Measurements from ENCODE around the gene RCOR2.

The RCOR2 gene

DNA sequence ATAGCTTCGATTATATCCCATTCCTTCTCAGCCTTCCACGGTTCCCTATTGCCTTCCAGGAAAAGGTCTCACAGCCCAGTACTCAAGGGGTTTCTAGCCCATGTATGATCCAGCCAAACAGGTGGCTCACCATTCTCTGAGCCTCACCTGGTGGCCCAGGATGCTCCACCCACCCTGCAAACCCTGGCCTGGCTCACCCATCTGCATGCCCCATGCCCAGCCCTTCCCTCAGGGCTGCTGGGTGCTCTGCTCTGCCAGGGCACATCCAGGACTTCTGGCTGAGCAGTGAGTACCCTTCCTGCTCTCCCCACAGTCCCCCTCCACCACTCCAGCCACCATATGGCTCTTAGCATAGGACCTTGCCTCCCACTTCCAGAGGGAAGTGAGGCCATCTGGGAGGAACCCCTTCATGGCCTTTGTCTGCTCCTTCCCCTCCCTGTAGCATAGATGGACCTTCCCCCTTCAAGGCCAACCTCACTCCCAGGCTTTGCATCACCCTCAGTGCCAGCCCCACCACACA, 5.8 kb upstream of the RCOR2 start:
- DNase-seq, result no peak

DNA sequence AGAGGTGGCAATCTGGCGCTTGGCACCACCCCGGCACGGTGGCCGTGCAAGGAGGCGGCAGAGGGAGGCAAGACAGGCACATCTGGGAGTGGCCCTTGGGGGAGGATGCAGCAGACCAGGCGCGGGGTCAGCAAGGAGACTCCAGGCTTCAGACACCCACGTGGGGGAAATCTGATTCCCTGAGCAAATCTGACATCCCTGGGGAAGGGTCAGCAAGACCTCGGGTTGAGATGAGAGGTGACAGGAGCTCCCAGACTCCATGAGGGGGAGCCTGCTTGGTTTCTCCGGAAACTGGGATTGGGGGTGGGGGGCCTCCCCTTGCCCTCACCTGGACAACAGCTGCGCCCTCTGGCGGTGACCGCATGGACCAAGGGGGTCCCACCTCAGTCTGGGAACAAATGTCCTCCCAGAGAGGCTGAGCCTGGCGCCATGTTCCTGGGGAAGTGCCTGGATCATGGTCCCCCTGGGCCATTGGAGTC, 4.0 kb upstream of the RCOR2 start:
- peak; percentile 37 to 48 for DNase-seq

DNA sequence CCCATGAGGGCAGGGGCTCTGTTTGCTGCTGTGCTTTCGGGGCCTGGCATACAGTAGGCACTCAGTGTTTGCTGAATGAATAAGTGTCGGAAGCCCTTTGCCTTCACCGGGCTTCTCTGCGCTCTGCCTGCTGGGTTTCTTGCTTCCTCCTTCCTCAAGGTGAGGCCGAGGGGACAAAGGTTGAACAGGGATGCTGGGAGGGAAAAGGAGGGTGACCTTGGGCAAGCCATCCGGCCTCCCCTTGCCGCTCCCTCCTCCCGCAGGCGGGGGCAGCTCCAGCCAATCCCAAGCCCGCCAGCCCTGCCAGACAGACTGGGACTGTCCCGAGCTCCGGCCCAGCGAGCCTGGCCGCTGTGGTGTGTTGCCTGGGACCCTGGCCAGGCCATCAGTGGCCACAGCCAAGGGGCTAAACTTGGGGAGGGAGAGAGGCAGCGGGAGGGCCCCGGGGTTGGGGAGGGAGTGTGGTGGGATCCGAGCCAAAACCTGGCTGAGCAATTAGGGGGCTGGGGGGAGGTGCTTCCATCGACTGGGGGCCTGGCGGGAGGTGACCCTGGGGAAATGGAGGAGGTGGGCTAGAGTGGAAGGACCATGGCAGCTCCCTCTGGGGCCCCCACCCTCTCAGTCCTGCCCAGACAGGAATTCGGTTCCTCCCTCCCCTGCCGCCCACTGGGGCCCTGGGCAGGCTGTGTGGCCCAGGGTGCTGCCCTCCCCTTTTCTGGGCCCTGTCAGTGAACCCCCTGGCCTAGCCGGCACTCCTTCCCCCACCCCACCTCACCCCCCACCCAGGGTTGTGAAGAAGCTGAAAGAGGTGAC, 3.4 kb upstream of the RCOR2 start:
- DNase-seq, result no peak

DNA sequence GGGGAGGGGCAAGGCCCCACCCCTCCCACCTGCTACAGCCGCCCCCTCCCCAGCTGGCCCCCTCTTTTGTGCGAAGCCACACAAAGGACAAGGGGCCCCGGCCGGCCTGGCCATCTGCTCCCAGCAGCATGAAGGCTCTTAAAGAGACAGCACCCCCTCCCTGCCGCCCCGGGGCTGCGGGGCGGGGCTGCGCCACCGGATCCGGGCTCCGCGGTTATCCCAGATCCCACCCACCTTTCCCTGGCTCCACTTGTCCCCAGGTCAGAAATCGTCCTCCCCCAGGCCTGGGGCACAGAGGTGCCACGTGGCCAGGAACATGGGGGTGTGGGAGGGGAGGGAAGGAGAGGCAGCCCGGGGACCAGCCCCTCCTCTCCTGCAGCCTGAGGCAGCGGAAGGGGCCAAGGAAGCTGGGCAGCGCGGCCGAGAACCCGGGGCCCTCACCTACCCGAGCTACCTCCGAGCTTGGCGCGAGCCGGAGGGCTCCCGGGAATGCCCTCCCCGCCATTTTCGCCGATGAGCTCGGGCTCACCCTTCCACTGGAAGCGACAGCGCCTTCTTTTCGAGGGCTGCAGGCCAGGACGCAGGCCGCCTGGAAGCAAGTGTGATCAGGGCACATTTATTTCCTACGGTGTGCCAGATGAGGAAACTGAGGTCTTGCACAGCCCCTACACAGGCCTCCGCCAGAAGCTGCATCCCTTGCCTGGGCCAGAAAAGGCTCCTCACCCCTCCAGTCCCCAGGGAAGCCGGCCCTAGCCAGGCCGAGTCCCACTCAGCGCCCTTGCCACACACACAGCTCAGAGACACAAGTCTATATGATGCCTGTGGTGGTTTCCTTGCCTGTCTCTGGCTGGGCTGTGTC, 2.5 kb upstream of the RCOR2 start:
- no peak for DNase-seq

DNA sequence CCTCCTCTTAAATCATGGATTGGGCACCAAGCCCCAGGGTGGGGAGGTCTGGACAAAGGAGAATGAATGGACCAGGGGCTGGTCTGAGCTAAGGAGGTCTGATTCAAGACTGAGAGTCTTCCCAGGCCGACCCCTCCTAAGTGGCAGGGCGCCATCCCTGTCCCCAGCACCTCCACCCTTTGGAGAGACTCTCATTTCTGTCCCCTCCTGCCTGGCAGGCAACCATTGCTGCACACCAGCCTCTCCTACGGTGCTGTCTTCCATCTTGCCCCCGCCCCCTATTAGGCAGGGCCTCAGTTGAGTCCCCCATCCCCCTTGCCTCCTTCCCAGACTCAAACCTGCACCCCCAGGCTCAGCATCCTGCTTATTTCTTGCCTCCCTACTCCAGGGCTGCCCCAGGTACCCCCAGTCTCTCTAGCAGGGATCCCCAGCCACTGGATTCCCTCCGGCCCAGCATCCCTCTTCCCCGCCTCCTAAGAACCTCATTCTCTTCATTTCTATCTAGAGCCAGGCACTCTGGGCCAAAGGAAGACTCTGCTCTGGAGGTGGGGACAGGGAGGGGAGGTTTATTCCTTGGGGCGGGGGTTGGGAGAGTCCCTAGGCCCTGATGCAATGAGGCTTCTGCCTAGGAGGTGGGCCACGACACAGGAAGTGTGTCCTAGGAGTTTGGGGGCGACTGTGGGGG, 1.7 kb upstream of the RCOR2 start:
- DNase-seq, result no peak

DNA sequence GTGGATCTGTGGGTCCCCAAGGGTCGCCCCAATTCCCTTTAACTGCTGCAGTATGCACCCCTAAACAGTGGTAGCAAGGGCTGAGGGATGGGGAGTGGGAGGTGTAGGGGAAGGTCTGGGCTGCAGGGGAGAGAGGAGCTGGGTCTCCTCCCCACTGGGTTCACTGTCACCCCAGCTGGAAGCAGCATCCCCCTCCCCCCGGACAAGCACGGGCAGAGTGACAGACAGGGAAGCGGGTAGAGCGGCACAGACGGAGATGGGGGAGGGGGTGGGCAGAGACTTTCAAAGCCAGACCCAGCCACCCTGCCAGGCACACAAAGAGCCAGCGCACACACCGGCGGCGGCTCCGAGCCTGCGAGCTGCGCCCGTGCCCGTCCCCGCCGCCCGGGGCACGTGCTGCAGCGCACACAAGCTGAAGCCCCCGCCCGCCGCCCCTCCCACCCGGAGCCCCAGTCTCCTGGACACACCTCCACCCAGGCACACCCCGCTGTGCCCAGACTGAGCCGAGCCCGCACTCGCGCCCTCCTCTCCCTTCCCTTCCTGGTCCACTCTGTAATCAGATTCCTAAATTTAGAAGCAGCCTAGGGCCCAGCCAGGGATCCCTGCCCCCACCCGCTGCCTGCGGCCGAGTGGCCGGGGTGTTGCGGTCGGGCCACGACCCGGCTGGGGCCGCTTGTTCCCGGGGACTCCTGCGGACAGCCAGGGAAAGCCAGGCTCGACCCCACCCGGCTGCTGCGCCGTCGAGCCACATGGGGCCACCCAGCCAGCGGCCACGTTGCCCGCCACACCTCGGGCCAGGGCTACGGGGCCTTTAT, 935 bp upstream of the RCOR2 start:
- peak in 1 of 2 donors; percentile 26 for DNase-seq

DNA sequence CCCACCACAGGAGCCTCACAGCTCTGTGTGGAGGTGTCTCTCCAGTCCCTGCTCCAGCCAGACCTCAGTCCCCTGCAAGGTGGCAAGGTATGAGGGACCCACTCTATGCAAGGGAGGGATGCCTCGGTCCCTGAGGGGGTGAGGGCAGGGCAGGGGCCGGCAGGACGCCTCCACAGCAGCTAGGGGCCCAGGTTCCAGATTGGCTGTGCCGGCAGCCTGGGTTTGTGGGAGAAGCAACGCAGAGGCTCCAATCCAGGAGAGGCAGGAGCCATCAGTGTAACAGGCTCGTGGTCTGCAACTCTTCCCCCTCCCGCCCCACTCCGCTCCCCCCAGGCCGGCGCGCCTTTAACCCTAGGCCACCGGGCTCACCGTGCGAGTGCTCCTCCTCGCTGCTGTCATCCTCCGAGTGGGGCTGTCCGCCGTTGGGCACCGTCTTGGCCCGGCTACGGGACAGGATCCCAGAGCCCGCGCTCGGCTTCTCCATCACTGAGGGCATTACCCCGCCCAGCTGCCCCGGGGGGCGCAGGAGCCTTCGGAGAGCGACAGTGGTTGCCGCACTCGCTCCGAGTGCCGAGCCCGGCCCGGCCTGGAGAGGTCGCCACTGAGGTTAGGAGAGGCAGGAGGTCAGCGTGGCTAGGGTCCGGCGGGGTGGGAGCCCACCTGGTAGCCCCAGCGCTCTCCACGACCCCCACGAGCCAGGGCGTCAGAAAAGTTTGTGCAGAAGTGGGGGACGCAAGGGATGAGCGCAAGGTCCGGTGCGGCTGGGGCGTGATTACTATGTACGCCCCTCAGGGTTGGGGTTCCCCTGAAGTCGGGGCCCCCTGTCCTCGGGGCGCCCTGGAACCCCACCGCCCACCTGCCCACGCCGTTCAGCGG, 765 bp downstream of the RCOR2 start:
- no peak for DNase-seq

DNA sequence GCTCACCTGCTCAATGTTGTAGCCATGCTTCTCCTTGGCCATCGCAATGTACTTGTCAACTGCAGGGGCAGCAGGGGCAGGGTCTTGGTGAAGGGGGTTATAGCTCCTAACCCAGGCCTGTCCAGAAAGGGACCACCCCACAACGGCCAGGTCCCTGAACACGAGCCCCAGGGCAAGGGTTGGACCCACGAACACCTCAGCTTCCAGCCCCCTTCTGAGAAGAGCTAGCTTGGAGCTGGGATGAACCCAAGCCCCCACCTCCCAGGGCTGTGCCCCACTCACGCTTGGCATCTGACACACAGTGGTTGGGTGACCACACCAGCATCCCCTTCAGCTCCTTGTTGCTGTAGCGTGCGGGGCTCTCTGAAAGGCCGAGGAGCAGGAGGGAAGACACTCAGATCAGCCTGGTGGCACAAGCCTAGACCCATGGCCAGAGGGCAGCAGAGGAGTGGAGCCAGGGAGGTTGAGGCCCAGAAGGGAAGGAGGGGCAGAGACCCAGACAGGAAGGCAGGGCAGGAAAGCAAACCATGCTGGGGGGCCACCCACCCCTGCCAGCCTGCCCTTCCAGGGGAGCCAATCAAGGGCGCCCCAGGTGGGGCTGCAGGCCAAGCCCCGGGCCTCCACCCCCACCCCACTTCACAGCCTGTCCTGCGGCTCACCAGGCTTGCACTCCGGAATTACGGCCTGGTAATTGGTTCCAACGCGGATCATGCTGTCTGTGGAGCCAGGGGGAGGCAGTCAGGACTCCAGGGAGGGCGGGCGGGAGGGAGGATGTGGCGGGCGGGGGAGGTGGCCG, 1.9 kb downstream of the RCOR2 start:
- DNase-seq, result no peak

DNA sequence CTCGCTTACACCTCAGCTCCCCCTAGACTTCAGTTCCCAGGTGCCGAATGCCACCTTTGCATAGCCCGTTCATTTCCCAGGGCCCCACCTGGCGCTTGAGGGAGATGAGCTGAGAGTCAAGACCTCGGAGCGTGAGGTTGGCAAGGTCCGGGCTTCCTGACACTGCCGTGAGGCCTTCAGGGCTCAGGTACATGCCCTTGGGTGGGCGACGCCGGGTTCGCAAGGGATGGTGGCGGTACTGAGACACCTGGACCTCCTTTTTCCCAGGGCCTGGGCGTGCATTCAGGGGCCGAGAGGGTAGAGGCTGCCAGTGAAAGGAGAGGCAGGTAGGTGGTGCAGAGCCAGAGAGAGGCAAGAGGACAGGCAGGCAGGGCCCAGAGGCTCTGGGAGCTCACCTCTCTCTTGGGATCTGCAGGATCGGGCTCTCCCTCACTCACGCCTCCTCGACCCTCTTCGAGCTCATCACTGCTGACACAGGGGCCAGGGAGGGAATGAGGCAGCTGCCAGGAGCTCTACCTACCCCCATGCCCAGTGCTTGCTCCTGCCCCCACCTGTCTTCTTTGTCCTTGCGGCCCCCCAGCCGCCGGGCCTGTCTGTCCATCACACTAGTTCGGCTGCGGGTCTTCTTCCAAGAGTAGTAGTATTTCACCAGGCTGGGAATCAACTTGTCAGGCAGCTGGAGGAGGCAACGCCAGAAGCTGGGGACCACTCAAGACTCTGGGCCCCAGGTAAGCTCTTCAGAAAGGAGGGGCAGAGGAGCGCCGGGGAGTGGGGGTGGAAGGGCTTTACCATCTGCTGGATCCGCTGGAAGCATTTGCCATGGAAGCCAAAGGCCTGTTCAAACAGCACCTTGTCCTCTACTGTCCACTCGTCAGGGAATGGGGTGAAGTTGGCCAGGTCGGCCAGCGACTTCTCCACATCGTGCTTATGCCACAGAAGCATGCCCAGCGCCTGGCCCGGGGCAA, 2.8 kb downstream of the RCOR2 start:
- DNase-seq, result no peak

DNA sequence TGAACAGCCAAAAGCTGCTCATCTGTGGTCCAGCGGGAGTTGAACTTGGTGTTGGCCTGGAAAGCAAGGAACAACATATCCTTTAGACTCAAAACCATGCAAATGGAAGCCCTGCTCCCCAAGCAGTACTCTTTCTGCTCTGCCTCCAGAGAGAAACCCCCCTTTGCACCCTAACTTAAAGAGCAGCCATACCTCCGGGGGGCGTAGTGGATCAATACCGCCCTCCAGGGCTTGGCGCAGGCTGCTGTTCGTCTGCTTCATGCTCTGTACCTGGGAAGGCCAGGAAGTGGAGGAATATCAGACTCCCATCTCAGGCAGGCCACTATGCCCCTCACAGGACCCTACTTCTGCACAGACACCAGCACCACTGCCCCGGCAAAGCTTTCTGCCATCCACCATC, 4.3 kb downstream of the RCOR2 start:
- no peak for DNase-seq

DNA sequence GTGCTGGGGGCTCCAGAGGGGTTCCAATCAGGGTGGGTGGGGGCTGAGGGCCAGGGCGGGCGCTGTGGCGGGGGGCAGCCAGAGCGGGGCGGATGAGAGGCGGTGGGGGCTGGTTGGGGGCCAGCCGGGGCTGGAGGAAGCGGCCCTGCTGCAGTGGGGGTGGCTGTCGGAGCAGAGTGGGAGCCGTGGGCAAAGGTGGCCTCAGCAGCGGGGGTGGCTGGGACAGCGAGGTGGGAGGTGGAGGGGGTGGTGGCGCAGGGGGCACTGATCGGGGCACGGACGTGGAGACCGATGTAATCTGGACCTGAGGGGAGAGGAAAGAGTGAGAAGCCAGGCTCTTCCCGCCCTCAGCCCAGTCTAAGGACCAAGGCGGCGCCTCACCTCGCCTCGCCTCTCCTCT, 5.1 kb downstream of the RCOR2 start:
- DNase-seq, result no peak

DNA sequence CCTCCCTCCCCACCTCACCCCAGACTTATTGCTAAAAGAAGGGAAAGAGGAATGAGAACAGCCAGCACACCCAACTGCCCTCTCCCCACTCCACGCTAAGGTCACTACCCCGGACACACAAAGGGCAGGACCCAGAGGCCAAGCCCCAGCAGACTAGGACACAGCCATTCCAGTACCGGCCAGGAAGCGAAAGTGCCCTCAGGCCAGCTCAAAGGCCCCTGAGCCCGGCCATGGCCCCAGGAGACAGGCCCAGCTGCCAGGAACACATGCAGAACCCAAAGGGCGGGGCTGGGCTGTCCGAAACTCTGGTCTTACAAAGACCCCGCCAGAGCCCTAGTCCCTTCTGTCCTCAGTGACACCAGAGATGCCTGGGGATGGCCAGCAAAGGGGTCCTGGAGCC, 5.5 kb downstream of the RCOR2 start:
- no peak for DNase-seq

DNA sequence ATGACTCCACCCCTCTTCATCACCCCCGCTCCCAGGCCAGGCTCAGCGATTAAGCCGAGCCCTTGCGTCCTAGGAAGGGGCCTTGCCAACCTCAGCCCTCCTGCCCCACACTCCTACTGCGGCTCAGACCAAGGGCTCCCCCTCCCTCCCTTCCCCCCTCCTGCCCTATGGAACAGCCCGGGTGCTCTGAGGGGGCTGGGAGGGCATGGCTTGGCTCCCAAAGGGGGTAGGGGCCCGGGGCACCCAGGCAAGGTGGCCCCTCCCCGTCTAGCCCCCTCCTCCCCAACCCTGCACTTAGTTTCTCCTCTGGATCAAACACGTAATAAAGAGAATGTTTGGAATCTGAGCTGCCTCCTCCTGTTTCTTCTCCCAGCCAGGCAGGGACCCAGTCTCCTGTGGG, 6.3 kb downstream of the RCOR2 start:
- no peak for DNase-seq

DNA sequence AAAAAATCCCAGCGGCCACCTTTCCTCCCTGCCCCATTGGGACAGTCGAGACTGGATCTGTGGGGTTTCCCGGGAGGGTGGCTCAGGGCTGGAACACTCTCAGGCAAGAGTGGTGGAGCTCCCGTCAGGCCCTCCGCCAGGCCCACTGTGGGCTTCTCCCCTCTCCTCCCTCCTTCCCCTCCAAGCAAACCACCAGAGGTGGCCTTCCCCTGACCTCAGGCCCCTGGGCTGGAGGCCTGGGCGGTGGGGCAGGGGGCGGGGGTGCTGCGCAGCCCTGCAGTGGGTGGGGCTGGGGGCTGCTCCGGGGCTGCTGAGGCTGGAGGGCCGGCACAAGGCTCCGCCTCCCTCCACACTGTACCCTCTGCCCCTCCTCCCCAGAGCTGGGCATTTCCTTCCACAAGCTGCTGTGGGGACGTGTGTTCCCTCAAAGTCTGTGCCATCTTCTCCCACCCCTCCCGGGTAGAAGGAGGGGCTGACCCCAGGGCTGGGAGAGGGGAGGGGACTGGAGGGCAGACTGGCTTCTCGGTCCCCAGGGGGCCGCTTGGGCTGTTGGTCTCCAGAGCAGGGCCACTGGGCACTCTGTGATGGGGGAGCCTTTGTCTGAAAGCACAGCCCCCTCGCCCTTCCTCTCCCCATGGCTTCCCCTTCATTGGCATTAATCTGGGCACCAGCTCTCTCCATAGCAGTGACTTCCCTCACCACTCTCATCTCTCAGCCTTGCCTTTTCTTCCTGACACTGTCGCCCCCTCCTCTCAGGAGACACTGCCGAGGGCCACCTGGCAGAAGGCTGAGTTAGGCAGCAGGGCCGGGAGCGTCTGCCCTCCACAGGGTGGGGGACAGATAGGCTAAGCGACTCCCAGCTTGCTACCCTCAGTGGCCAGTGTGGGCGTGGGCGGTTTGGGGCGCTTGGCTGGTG, 7.1 kb downstream of the RCOR2 start:
- no peak for DNase-seq

DNA sequence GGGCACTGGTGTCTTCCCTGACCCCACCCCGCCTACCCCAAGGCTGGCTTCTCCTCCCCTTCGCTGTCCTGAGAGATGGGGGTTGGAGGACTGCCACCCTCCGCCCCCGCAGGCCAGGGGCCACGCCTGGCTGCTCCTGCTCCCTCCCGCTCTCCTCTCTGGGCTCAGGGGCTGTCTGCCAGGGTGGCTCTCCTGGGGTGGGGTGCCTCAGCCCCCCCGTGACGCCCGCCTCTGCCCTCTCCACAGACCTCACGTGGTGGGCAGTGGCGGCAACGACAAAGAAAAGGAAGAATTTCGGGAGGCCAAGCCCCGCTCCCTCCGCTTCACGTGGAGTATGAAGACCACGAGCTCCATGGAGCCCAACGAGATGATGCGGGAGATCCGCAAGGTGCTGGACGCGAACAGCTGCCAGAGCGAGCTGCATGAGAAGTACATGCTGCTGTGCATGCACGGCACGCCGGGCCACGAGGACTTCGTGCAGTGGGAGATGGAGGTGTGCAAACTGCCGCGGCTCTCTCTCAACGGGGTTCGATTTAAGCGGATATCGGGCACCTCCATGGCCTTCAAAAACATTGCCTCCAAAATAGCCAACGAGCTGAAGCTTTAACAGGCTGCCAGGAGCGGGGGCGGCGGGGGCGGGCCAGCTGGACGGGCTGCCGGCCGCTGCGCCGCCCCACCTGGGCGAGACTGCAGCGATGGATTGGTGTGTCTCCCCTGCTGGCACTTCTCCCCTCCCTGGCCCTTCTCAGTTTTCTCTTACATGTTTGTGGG, 8.1 kb downstream of the RCOR2 start:
- no peak for DNase-seq

DNA sequence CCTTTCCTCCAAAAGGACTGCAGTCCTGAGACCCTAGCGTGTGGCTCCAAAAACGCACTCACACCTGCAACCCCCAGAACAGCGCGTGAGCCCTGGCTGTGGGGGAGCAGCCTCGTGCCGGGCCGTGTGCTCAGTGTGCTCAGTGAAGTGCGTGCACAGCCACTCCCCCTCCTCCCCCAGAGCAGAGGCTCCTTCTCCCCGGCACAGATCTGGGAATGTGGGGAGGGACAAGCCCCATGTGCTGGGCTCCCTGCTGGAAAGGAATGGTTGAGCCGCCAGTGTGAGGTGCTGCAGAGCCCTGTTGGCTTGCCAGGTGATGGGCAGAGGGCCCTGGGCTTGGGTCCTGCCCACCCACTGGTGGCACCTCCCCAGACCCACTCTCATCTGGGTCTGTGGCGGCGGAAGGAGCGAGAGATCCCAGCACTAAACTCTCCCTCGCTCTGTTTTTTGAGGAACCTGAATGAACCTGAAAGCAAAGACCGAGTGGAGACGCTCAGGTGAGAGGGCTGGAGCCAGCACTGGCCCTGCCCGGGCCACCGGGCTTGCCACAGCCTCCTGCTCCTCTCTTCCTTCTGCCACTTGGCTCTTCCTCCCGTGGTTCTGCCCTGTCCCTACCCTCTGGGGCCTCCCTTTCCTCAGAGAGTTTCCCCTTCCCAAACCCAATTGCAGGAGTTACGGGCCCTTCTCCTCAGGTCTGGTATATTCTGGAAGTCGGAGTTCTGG, 9.0 kb downstream of the RCOR2 start:
- no peak for DNase-seq

DNA sequence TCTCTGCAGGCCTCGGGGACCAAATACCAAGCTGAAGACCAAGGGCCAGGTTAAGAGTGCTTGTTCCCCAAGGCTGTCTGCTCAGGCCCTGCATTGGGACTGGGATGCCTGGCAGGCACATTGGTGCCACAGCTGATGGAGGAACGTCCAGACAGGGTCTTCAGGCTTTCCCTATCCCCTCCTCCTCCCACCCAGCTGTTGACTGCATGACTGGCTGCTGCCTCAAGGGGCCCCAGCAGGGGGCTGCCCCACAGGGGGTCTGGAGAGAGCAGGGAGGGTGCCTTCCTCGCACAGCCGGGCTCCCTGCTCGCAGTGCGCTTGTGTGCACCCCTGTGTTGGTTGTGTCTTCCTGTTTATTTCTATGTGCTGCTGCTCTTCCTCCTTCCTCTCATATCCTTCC, 9.9 kb downstream of the RCOR2 start:
- no peak for DNase-seq

Measured in activated CD4-positive, alpha-beta T cell treated with anti-CD3 and anti-CD28 coated beads for 4 hours (primary cell).